ENCODE measurements around the gene RNASEH2C. TPM values are rescaled to one million over a fixed set of nuclear protein-coding genes. Genes with fewer than 3 reads are reported as not detected.

RNASEH2C gene
- total RNA-seq, 2 experiments from 2014 or later = 25.3 to 25.9 TPM

DNA sequence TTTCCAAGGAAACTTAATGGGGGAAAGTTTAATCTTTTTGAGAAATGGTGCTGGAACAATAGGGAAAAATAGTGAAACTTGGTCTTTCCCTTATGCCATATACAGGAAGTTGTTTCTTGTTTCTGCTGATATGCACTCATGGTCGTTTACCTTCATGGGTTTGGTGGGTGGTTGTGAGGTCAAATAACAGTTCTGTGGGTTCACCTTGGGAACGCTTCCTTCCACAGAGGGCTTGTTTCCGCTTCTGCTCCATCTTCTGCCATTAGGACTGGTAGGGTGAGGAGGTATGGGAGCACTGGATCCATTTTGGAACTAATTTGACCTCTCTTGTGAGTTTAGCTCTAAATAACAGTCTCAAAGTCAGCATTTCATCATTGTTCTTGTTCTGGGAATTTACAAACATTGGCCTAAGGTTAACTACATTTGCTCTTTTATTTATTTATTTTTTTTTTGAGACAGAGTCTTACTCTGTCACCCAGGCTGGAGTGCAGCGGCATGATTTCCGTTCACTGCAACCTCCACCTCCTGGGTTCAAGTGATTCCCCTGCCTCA lies 40.3 kb downstream of the RNASEH2C start:
- intact Hi-C loops (cut with DNase I, micrococcal nuclease) = no loop called here
- H3K27me3 ChIP-seq (ENCODE audit: control insufficient read depth in 1 of 2, insufficient read depth in 2 of 2, low read length in 2 of 2) = no peaks in the 10 kb centered on the region
- Mint-ChIP-seq H3K27ac (no peak overlapping the region), H3K4me3 (no peak overlapping the region), H3K9me3 (no peaks in the 10 kb centered on the region), H3K36me3 (ENCODE audit: low read depth) (no peaks in the 10 kb centered on the region), H3K27me3 (peaks cover 5% of the 10 kb centered on the region), H3K4me1 (ENCODE audit: low read depth) (no peaks in the 10 kb centered on the region)
- TF ChIP-seq, protein P1, sequence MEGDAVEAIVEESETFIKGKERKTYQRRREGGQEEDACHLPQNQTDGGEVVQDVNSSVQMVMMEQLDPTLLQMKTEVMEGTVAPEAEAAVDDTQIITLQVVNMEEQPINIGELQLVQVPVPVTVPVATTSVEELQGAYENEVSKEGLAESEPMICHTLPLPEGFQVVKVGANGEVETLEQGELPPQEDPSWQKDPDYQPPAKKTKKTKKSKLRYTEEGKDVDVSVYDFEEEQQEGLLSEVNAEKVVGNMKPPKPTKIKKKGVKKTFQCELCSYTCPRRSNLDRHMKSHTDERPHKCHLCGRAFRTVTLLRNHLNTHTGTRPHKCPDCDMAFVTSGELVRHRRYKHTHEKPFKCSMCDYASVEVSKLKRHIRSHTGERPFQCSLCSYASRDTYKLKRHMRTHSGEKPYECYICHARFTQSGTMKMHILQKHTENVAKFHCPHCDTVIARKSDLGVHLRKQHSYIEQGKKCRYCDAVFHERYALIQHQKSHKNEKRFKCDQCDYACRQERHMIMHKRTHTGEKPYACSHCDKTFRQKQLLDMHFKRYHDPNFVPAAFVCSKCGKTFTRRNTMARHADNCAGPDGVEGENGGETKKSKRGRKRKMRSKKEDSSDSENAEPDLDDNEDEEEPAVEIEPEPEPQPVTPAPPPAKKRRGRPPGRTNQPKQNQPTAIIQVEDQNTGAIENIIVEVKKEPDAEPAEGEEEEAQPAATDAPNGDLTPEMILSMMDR (IDR thresholded peaks at IDR 0.05) = no peak
- no peak for ATAC-seq (ENCODE audit: poor library complexity)
- ChIA-PET CTCF (interaction anchor here (1.0 kb wide), 1 partner anchor 26 kb away, joined by 3 read pairs; no protein-coding TSS in a partner anchor), POLR2A (no interaction called here)
- no peak for DNase-seq
- H3K9me3 ChIP-seq (ENCODE audit: control insufficient read depth in 1 of 2, insufficient read depth in 1 of 2, low read length in 2 of 2) = no peaks in the 10 kb centered on the region
- H3K4me3 ChIP-seq (ENCODE audit: low read length) = no peak overlapping the region
- no peak overlapping the region for H3K27ac ChIP-seq (ENCODE audit: low read depth in 1 of 2, low read length in 2 of 2)
- H3K36me3 ChIP-seq (ENCODE audit: insufficient read depth, low read length) = no peaks in the 10 kb centered on the region
- no peaks in the 10 kb centered on the region for H3K4me1 ChIP-seq (ENCODE audit: insufficient read depth, low read length)

GRCh38 chr11:65672982-65673381 lies 47.6 kb downstream of the RNASEH2C start:
- Mint-ChIP-seq H3K4me3 (no peak overlapping the region), H3K27ac (no peak overlapping the region), H3K9me3 (no peaks in the 10 kb centered on the region), H3K4me1 (ENCODE audit: low read depth) (no peaks in the 10 kb centered on the region), H3K36me3 (ENCODE audit: low read depth) (no peaks in the 10 kb centered on the region), H3K27me3 (no peaks in the 10 kb centered on the region)
- POLR2A ChIA-PET = no interaction called here
- Histone ChIP-seq H3K4me3 (ENCODE audit: low read length) (no peak overlapping the region), H3K27me3 (ENCODE audit: control insufficient read depth in 1 of 2, insufficient read depth in 2 of 2, low read length in 2 of 2) (no peaks in the 10 kb centered on the region), H3K27ac (ENCODE audit: low read depth in 1 of 2, low read length in 2 of 2) (no peak overlapping the region), H3K9me3 (ENCODE audit: control insufficient read depth in 1 of 2, insufficient read depth in 1 of 2, low read length in 2 of 2) (no peaks in the 10 kb centered on the region), H3K4me1 (ENCODE audit: insufficient read depth, low read length) (no peaks in the 10 kb centered on the region), H3K36me3 (ENCODE audit: insufficient read depth, low read length) (no peaks in the 10 kb centered on the region)
- intact Hi-C loops (cut with DNase I, micrococcal nuclease) = no loop called here
- no peak for DNase-seq
- ATAC-seq (ENCODE audit: poor library complexity) = no peak
- CTCF ChIA-PET = interaction anchor here (1.1 kb wide), 1 partner anchor 38 kb away, joined by 3 read pairs; no protein-coding TSS in a partner anchor
- TF ChIP-seq, protein P1 (IDR thresholded peaks at IDR 0.05) = no peak

GRCh38 chr11:65672180-65672860 lies 48.3 kb downstream of the RNASEH2C start:
- Mint-ChIP-seq H3K9me3 (no peaks in the 10 kb centered on the region), H3K4me3 (no peak overlapping the region), H3K27ac (no peak overlapping the region), H3K27me3 (no peaks in the 10 kb centered on the region), H3K36me3 (ENCODE audit: low read depth) (no peaks in the 10 kb centered on the region), H3K4me1 (ENCODE audit: low read depth) (no peaks in the 10 kb centered on the region)
- Histone ChIP-seq H3K27ac (ENCODE audit: low read depth in 1 of 2, low read length in 2 of 2) (no peak overlapping the region), H3K9me3 (ENCODE audit: control insufficient read depth in 1 of 2, insufficient read depth in 1 of 2, low read length in 2 of 2) (no peaks in the 10 kb centered on the region), H3K27me3 (ENCODE audit: control insufficient read depth in 1 of 2, insufficient read depth in 2 of 2, low read length in 2 of 2) (no peaks in the 10 kb centered on the region), H3K36me3 (ENCODE audit: insufficient read depth, low read length) (no peaks in the 10 kb centered on the region), H3K4me1 (ENCODE audit: insufficient read depth, low read length) (no peaks in the 10 kb centered on the region), H3K4me3 (ENCODE audit: low read length) (no peak overlapping the region)
- POLR2A ChIA-PET = no interaction called here
- CTCF ChIA-PET = interaction anchor here (1.1 kb wide), 1 partner anchor 39 kb away, joined by 3 read pairs; no protein-coding TSS in a partner anchor
- DNase-seq = no peak
- ATAC-seq (ENCODE audit: poor library complexity) = no peak
- TF ChIP-seq, protein P1 (IDR thresholded peaks at IDR 0.05) = no peak
- intact Hi-C loops (cut with DNase I, micrococcal nuclease) = no loop called here

Other genes starting within 250 kb of the RNASEH2C start
- over 10,000 TPM; 31,509 to 32,316 TPM for gene MALAT1, start 221.8 kb downstream of the RNASEH2C start, total RNA-seq
- 10 to 100 TPM; 57.4 to 60.7 TPM for gene SCYL1, start 195.7 kb downstream of the RNASEH2C start, total RNA-seq
- 100 to 1,000 TPM; 236 to 238 TPM for gene LTBP3, start 162.4 kb downstream of the RNASEH2C start, total RNA-seq
- gene ZNRD2, start 150.3 kb downstream of the RNASEH2C start, total RNA-seq = 10 to 100 TPM; 38.7 to 39.9 TPM
- 10 to 100 TPM; 23.3 to 27.3 TPM for gene FAM89B, start 148.3 kb downstream of the RNASEH2C start, total RNA-seq
- 10 to 100 TPM; 82.6 to 88.5 TPM for gene EHBP1L1, start 144.7 kb downstream of the RNASEH2C start, total RNA-seq
- 1 to 10 TPM; 4.9 to 5.0 TPM for gene KCNK7, start 125.0 kb downstream of the RNASEH2C start, total RNA-seq
- 10 to 100 TPM; 45.2 to 45.8 TPM for gene MAP3K11, start 106.6 kb downstream of the RNASEH2C start, total RNA-seq
- 10 to 100 TPM; 37.3 to 40.5 TPM for gene PCNX3, start 105.0 kb downstream of the RNASEH2C start, total RNA-seq
- gene SIPA1, start 82.7 kb downstream of the RNASEH2C start, total RNA-seq = 100 to 1,000 TPM; 272 to 298 TPM
- 100 to 1,000 TPM; 379 to 382 TPM for gene RELA, start 57.9 kb downstream of the RNASEH2C start, total RNA-seq
- 10 to 100 TPM; 90.9 to 99.6 TPM for gene KAT5, start 8.5 kb downstream of the RNASEH2C start, total RNA-seq
- 10 to 100 TPM; 12.7 to 12.8 TPM for gene AP5B1, start 60.2 kb upstream of the RNASEH2C start, total RNA-seq
- gene OVOL1, start 66.3 kb upstream of the RNASEH2C start, total RNA-seq = under 1 TPM; 0.20 to 0.52 TPM
- under 1 TPM; 0.33 to 0.61 TPM for gene SNX32, start 113.2 kb upstream of the RNASEH2C start, total RNA-seq
- gene CFL1, start 137.4 kb upstream of the RNASEH2C start, total RNA-seq = 100 to 1,000 TPM; 322 to 331 TPM
- gene MUS81, start 139.6 kb upstream of the RNASEH2C start, total RNA-seq = 10 to 100 TPM; 37.7 to 39.2 TPM
- 1 to 10 TPM; 5.2 to 5.9 TPM for gene EFEMP2, start 152.0 kb upstream of the RNASEH2C start, total RNA-seq
- gene CTSW, start 159.0 kb upstream of the RNASEH2C start, total RNA-seq = 10 to 100 TPM; 20.6 to 21.6 TPM
- 10 to 100 TPM; 19.1 to 19.9 TPM for gene FIBP, start 167.7 kb upstream of the RNASEH2C start, total RNA-seq
- 10 to 100 TPM; 23.1 to 25.8 TPM for gene CCDC85B, start 169.9 kb upstream of the RNASEH2C start, total RNA-seq
- gene FOSL1, start 179.6 kb upstream of the RNASEH2C start, total RNA-seq = 1 to 10 TPM; 1.8 to 2.2 TPM
- gene C11orf68, start 198.3 kb upstream of the RNASEH2C start, total RNA-seq = 10 to 100 TPM; 13.7 to 13.8 TPM
- gene DRAP1, start 198.6 kb upstream of the RNASEH2C start, total RNA-seq = 10 to 100 TPM; 58.6 to 59.1 TPM
- not detected for gene TSGA10IP, start 224.7 kb upstream of the RNASEH2C start, total RNA-seq
- gene SART1, start 240.9 kb upstream of the RNASEH2C start, total RNA-seq = 10 to 100 TPM; 78.6 to 80.2 TPM

Measured in CD4-positive, alpha-beta T cell (primary cell).